ENCODE measurements around the gene ANGPTL1.

ANGPTL1 gene

GRCh38 chr1:178910023-178910422, 39.1 kb upstream of the ANGPTL1 start:
- DNase-seq (ENCODE audit: low read depth) = no peak
- TF ChIP-seq POLR2A (IDR thresholded peaks at IDR 0.05; ENCODE audit: extremely low read depth, insufficient read length) (no peak), CTCF (IDR thresholded peaks at IDR 0.05; ENCODE audit: low read depth, low read length) (no peak), MYC (IDR thresholded peaks at IDR 0.05; ENCODE audit: low read depth, low read length) (no peak), MAX (IDR thresholded peaks at IDR 0.05; ENCODE audit: low read depth, low read length) (no peak)
- H3K4me3 ChIP-seq (ENCODE audit: low read depth, low read length) = no peak overlapping the region

GRCh38 chr1:178908358-178908757, 37.5 kb upstream of the ANGPTL1 start:
- H3K4me3 ChIP-seq (ENCODE audit: low read depth, low read length) = no peak overlapping the region
- no peak for TF ChIP-seq CTCF (IDR thresholded peaks at IDR 0.05; ENCODE audit: low read depth, low read length)
- no peak for DNase-seq (ENCODE audit: low read depth)

GRCh38 chr1:178901482-178902125, 30.7 kb upstream of the ANGPTL1 start:
- no peak overlapping the region for H3K4me3 ChIP-seq (ENCODE audit: low read depth, low read length)
- DNase-seq (ENCODE audit: low read depth) = no peak
- no peak for TF ChIP-seq POLR2A (IDR thresholded peaks at IDR 0.05; ENCODE audit: extremely low read depth, insufficient read length)
- no peak for TF ChIP-seq CTCF (IDR thresholded peaks at IDR 0.05; ENCODE audit: low read depth, low read length)
- TF ChIP-seq MAX (IDR thresholded peaks at IDR 0.05; ENCODE audit: low read depth, low read length) = no peak
- no peak for TF ChIP-seq MYC (IDR thresholded peaks at IDR 0.05; ENCODE audit: low read depth, low read length)

- no peak for DNase-seq (ENCODE audit: low read depth)
- TF ChIP-seq MYC (IDR thresholded peaks at IDR 0.05; ENCODE audit: low read depth, low read length) = no peak
- no peak for TF ChIP-seq MAX (IDR thresholded peaks at IDR 0.05; ENCODE audit: low read depth, low read length)
- TF ChIP-seq CTCF (IDR thresholded peaks at IDR 0.05; ENCODE audit: low read depth, low read length) = no peak
- H3K4me3 ChIP-seq (ENCODE audit: low read depth, low read length) = no peak overlapping the region
Observed at GRCh38 chr1:178899402-178899801, 28.5 kb upstream of the ANGPTL1 start.

GRCh38 chr1:178898401-178898800, 27.5 kb upstream of the ANGPTL1 start:
- DNase-seq (ENCODE audit: low read depth) = no peak
- no peak for TF ChIP-seq POLR2A (IDR thresholded peaks at IDR 0.05; ENCODE audit: extremely low read depth, insufficient read length)
- TF ChIP-seq MAX (IDR thresholded peaks at IDR 0.05; ENCODE audit: low read depth, low read length) = no peak
- TF ChIP-seq CTCF (IDR thresholded peaks at IDR 0.05; ENCODE audit: low read depth, low read length) = no peak
- no peak for TF ChIP-seq MYC (IDR thresholded peaks at IDR 0.05; ENCODE audit: low read depth, low read length)
- H3K4me3 ChIP-seq (ENCODE audit: low read depth, low read length) = no peak overlapping the region

- no peak overlapping the region for H3K4me3 ChIP-seq (ENCODE audit: low read depth, low read length)
- no peak for DNase-seq (ENCODE audit: low read depth)
- TF ChIP-seq MAX (IDR thresholded peaks at IDR 0.05; ENCODE audit: low read depth, low read length) (no peak), CTCF (IDR thresholded peaks at IDR 0.05; ENCODE audit: low read depth, low read length) (no peak)
Observed at GRCh38 chr1:178895928-178896327, 25.1 kb upstream of the ANGPTL1 start.
